Fibroblast of upper back skin (primary cell): ENCODE measurements around the gene ZNF267.
"Not testable (repeated sequence)": the region's sequence is repeated elsewhere in the genome, so short reads cannot be mapped to it uniquely, and the experiment has no call there.

ENCODE experiments used
- DNase-seq: peaks from one replicate; pipeline ENCODE4 v3.0.0-alpha.2; 2013

Gene ZNF267

DNA sequence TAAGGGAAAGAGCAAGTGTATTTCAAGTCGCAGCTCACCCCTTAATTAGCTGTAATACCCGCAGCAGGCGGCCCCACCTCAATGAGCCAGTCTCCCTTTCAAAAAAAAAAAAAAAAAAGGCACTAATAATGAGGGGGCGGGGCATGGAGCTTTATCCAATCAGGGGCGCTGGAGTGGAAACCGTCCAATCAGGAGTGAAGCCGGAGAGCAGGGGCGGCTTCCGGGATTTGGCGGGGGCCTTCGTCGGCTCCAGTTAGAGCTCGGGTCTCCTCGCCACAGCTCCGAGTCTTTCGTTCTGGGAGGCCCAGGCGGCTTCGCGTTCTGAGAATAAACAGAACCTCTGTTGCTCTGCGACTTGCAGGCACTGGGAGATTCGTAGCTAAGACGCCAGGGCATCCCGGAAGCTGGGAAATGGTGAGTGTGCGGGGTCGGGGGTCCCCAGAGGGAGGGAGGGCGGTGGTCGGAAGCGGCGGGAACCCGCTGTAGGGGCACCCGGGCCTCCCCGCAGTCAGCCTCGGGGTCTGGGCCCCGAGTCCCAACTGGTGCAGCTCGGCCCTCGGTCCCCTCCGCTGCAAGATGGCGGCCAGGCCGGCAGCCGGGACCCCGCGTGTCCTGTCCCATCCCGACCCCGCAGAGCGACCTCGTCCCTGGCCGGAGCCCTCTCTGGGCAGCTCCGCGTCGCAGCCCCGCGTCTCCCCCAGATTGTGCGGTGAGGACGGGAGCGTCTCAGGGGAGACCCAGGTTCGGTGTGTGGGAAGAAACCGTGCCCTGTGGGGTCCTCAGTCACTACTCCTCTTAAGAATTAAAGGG, at the start of gene ZNF267:
ZNF267 (plus strand) TSS at position 252 of the 810 bp plus-strand sequence; CDS start at position 412, 160 bp downstream.
- DNase-seq, result peak; percentile 94

DNA sequence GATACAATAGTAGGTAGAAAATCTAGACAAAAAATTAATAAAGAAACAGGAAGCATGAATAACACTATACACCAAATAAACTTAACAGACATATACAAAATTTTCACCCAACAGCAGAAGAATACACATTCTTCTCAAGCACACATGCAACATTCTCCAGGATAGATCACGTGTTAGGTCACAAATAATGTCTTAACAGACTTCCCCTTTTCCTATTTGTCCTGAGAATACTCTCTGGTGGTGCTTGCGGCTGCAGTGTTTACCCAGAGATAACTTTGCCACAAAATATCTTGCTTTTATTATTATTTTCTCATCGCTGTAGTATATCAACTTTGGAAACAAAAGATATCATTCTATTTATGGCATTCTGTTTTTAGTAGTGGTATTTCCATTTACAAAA, 40.6 kb upstream of the ZNF267 start:
- no peak for DNase-seq

DNA sequence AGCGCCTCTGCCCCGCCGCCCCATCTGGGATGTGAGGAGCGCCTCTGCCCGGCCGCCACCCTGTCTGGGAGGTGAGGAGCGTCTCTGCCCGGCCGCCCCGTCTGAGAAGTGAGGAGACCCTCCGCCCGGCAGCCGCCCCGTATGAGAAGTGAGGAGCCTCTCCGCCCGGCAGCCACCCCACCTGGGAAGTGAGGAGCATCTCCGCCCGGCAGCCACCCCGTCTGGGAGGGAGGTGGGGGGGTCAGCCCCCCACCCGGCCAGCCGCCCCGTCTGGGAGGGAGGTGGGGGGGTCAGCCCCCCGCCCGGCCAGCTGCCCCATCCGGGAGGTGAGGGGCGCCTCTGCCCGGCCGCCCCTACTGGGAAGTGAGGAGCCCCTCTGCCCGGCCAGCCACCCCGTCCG, 37.2 kb upstream of the ZNF267 start:
- not testable (repeated sequence) for DNase-seq

DNA sequence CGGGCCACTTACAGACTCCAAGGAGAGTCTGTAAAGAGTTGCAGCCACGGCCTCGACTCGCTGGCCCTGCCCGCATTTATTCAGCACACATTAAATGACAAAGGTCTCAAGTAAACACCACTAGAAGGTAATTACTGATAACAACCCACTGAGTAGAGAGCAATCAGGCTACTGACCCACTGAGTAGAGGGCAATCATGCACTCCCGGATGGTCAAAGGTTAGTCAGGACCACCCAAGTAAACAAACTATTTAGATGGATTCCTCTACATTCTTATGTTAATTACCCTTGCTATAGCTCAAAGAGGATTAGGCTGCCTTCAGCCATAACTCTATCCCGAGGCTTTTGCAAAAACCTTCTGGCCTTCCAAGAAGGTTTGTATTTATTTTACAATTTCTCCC, 30.7 kb upstream of the ZNF267 start:
- no peak for DNase-seq

DNA sequence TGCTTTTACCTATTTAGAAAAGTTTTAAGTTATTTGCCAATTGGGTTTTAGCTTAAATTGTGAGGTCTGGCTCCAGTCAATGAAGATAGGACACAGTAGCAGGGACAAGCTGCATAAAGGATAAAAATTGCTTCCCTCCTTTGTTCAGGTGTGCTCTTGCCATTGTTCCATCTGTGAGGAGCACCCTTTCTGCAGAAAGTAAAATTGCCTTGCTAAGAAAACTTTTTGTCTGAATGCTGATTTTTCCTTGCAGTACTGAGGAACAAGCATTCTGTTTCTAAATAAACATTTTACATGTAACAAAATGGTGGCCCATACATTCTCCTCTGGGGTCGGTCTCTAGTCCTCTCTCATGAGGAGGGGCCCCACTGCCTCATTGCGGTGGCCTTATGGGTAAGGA, 25.0 kb upstream of the ZNF267 start:
- DNase-seq, result not testable (repeated sequence)

DNA sequence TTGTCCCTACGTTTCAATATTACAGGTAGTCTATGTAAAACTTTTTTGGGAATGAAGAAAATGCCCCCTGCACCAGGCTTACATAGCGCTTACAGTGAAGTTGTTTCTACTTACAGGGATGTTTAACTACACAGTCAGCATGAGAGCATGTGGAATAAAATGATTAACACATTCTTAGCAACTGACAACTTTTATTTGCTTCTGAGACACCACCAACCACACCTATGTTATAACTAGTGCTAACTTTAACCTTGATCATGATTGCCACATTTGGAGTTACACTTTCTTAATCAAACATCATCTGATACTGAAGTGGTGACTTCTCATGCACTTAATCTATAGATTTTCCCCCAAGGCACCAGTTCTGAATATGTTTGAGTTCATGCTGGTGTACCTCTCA, 20.3 kb upstream of the ZNF267 start:
- no peak for DNase-seq

DNA sequence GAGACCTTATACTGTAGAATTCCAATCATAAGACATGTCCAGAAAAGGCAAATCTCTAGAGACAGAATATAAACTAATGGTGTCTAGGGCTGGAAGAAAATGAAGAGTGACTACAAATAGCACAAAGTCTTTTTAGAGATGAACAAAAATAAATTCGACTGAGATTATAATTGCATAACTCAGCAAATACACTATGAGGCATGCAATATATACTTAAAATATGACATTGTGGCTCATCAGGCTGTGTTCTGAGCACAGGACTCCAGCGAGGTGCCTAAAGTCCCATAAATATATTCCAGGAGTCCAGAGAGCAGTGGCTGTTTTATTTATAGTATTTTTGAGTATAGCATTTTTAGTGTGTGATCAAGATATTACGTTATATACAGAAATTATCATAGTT, 13.1 kb upstream of the ZNF267 start:
- no peak for DNase-seq

DNA sequence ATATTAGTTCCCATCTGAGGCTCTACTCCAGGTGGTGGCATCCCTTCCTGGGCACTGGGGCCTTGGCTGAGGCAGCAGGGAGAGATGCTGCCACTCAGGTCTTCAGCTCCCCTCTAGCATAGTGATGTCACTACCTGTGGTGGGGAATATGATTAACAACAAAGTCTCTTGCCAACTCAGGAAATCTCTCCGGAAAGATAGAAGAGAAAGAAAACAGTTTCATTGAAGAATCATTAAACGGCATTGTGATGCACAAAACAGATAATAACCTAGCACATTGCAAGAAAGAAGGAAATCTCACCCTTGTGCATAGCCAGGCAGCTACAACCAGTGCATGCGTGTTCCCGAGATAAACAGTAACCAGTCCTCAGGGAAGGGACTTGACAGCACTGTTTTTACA, 12.2 kb upstream of the ZNF267 start:
- DNase-seq, result no peak

DNA sequence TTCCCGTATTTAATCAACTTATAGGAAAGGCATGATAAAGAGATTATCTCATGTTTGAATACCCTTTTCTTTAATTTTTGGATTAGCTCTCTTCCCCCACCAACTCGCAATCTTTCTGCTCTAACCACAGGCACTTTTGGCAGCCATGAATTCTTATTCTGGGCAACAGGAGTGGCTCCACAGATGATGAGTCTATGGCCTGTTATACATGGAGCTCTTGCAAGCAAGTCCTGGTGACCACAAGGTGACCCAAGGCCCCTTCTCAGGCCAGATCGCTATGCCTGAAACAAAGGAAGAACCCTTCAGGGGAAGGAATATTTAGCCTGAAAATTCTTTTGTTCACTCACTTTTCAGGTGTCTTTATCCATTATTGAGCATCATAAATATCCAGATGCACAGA, 10.8 kb upstream of the ZNF267 start:
- DNase-seq, result no peak

DNA sequence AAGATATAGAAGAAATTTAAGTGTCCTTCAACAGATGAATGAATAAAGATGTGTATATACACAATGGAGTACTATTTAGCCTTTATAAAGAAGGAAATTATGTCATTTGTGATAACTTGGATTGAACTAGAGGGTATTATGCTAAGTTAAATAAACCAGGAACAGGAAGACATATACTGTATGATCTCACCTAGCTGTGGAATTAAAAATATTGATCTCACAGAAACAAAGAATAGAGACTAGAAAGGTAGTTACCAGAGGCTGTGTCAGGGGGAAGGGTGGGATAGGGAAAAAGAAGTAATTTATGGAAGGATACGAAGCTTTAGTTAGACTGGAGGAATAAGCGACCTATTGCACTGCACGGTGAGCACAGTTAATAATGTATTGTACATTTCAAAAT, 5.4 kb upstream of the ZNF267 start:
- DNase-seq, result no peak

DNA sequence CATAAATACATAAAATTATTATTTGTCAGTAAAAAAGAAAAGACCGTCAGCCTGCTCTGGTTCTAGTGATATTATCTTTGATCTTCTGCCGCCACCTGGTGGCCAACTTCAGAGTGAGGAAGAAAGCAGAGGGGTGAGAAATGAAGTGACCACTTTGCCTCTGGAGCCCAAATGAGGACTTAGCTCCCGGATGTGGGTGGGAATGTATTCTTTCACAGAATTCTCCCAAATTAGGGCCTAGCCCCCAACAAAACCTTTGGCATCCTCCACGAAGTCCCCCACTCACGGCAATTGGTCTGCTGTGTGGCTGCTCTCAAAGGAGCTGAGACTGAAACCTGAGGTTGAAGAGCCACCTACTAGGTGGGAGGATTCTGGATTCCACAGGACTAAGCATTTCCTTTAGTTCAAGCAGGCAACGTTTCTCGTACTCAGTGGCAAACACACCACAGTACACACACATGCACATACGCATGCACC, 4.9 kb upstream of the ZNF267 start:
- DNase-seq, result peak; percentile 72

DNA sequence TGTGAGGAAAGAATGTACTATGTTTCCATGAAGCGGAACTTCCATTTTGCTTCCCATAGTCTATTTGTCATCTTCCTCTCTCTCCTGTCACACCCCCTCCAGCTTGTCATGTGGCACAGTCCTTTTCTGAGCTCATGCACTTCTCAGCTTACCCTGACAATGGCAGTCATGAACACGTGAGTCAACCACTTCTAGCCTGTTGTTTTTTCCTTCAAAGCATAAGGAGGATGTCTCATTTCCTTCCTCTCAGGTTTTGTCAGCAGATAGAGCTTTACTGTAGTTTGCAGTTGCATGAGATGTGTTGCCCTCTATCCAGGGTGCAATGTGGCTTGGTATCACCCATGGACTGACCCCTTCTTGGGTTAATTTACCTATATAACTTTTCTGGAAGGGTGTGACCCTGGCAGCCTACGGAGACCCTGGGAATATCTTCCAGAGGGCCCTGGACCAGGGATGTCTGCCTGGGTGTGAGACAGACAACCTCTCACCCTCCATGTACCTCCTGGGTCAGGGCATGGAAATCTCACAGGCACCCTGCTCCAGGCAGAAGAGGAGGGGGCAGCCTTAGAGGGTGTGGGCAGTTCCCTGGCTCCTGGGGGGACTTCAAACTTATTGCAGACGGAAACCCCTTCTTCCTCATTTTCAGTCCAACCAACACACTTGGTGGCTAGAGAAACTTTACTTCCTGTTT, 4.0 kb upstream of the ZNF267 start:
- peak; percentile 67 for DNase-seq

DNA sequence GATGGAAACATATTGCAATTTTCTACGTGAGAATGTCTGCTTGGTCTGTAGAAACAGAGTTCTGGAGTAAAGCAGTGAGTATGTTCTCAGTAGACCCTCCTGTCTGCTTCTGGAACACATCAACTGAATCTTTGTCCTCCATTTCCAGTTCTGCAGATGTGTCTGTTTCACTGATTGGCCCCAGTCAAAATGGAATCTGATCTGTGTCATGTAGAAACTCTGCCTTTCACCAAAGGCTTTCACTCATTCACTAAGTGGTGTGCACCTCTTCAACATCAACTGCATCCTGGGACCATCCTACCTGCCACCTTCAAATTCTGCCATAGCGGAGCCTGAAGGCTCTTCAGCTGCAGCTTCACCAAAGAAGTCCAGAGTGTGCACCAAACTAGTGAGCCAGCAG, 2.8 kb upstream of the ZNF267 start:
- no peak for DNase-seq

DNA sequence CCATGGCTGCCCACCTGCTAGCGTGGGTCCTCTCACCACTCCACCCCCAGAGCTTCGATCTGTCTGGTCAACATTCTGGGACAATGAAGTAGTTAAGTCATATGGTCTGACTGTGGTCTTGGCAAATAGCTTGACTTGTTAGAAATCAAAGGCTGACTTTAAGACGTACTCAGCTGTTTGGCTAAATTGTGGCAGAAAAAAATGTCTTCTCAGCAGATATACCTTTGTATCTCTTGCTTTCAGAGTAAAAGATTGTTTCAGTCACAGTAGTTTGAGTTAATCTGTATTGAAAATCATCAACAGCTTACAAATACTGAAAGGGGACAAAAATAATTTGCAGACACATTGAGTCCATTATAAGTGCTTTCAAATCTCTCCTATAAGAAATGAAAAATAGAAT, 2.1 kb upstream of the ZNF267 start:
- no peak for DNase-seq

DNA sequence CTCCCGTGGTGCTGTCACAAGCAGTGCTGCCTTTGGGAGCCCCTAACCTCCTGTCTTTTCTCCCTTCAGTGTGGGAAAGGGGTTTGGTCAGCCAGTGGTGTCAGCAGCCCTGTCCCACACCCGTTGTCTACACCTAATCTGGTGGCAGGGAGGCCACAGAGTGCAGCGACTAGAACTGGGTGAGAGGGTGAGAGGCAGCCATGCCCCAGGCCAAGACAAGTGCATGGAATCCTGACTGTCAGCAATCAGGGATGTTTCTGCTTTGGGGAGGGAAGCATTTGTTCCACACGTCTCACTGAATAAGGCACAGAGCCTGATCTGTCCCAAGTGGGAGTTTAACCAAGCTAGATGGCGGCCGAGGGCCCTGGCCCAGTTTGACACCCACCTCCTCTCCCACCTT, 1.4 kb upstream of the ZNF267 start:
- no peak for DNase-seq

DNA sequence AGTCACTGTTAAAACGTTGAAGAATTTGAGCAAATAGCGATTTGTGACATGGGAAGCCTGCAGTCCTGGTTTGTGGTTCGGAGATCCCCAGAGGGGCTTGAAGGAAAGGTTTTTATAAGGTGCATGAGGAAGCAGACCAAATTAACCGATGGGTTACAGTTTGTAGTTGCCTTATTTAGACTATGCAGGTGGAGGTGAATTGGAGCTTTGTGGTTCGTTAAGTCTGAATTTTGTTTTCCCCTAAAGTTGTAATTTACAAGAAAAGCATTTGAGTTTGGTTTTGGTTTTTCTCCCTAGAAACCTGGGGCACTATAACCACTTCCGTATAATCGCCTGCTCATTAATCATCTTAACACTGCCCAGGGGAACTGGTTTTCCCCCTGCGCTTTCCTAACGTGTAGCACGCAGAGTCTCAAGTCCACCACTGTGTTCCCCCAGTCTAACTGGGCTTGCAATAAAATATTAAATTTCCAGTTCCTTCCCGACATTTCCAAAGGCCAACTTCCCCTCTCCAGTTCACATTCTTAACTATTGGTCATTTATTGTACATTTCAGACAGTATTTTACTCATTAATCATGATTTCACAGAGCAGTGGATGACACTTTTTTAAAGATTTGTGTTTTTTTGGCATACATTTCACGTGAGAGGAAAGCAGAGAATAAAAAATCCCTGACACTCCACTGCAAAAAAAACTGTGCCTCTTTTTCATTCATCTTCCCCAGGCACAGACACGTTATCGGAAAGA, 932 bp downstream of the ZNF267 start:
- peak; percentile 52 for DNase-seq

DNA sequence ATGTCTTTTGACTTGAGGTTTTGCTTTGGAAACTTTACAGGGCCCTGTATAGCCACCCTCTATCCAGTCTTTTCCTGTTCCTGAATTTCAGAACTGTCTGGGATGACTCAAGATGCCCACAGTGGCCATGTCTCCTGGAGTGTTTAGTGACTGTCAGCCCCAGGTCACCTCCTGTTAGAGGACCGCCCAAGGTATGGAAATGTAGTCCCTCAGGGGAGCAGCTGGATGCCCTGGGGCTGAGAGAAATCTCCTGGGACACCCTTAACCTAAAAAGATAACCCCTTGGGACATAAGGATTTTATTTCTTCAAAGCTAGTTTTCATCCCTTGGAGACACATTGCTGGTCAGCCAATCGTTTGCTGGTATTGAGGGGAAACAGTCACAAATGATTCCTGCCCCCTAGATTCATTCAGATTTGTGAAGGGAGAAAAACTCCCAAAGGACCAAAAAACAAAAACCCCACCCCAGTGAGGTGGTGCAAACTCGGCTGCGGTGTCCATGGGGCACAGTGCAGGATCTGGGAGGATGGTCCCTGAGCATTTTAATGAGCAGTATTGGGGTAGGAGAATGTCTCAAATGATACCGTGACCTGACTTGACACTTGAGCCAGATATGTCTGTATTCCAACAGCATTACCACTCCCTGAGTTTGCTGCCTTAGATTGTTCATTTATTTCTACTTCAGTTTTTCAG, 1.7 kb downstream of the ZNF267 start:
- DNase-seq, result peak; percentile 56

DNA sequence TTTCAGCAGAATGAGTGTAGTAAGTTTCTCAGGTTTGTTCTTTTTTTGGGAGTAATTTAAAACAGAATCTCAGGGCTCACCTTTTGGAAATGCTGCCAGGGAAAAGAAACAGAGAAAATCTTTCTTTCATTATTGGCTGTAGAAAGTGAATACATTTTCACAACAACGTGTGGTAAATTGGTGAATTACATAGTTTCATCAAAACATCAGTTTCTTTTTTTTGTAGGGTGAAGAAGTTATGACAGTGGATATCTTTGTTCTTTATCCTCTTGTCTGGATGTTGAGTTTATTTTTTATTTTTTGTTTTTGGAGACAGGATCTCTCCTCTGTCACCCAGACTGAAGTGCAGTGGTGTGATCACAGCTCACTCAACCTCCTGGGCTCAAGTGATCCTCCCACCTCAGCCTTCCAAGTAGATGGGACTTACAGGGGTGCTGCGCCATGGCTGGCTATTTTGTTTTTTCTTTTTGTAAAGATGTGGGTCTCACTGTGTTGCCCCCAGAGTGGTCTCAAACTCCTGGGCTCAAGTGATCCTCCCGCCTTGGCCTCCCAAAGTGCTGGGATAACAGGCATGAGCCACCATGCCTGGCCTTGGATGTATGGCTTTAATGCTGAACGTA, 2.4 kb downstream of the ZNF267 start:
- DNase-seq, result no peak

DNA sequence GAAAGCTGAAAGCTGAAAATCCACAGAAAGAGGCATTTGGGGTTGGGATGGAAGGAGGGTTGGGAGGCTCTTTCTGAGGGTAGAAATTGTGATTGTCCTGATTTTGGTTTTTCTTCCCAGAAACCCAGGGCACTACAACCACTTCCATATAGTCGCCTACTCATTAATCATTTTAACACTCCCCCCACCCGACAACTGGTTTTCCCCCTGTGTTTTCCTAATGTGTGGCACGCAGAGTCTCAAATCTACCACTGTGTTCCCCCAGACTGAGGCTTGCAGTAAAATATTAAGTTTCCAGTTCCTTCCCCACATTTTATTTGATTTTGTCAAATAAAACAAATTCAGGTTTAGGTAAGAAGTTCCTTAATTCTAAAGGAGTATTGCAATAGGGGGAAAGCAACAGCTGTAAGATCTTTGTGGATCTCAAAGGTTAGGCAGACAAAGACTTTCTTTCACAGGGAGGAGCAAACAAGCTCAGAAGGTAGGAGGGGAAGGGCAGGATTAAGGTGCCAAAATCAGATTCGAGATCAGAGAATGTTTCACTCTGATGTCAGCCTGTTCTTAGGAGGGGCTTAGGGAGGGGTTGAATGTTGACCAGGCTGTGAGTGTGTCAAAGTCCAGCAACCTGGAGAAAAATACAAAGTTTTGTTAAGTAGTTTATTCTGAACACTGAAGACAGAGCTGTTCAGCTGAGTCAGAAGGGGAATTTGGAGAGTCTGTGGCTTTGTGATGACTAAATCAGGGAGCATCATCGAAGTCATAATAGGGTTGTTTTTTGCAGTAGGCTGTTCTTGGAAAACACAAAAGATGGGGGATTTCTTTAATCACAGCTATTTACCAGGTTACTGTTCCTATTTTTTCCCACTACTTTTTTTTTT, 3.6 kb downstream of the ZNF267 start:
- peak; percentile 80 for DNase-seq

DNA sequence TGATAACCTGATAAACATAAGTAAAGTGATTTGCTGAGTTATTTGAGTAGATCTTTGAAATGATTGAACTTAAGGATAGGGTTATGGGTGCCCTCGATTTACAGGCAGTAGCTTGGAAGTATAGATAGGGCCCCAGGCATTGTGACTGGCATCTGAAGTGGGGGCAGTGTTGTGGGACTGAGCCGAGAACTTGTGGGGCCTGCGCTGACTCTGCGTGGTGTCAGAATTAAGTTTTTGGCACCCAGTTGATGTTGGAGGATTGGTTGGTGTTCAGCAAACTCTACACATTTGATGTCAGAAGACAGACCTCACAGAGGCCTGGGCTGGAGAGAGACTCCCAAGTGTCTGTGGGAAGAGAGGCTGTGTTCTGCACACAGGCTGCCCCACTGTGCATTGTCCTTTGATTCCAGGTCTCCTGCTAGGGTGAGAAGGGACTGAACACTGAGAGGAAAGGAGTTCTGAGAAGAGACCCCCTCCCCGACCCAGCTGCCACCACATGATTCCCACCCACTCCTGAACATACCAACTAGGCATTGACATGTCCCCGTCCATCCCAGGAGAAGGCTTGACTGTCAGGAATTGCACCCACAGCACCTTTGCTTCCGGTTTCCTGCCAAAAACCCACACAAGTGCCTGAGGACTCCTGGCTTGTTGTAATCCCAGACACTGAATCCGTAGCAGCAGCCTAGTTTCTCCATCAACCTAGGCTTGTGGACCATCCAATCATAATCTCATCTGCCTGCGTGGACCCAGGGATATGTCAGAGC, 4.5 kb downstream of the ZNF267 start:
- DNase-seq, result no peak

DNA sequence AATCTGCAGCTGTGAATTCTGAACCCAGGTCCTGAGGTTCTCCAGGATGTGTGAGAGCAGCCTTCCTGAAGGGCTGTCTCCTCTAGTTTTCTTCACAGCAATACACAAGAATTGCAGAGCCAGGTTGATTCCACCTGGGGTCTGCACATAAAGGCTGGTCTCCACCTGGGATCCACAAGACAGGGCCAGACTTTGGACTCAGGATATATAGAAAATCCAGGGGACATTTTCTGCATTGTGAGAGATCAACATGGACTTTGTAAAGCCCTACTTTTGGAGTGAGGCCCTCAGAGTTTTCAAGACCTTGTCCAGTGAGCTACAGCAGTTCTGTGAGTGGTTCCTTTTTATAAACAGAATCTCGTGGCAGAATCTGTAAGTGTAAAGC, 6.3 kb downstream of the ZNF267 start:
- DNase-seq, result no peak
